Measurements from ENCODE around the gene EXOC7. TPM values are rescaled to one million over a fixed set of nuclear protein-coding genes. Genes with fewer than 3 reads are reported as not detected.

Gene EXOC7
- total and polyA plus RNA-seq, 2 of the 4 experiments (the other 2 are of a cell fraction), result 85.9 to 118 TPM

DNA sequence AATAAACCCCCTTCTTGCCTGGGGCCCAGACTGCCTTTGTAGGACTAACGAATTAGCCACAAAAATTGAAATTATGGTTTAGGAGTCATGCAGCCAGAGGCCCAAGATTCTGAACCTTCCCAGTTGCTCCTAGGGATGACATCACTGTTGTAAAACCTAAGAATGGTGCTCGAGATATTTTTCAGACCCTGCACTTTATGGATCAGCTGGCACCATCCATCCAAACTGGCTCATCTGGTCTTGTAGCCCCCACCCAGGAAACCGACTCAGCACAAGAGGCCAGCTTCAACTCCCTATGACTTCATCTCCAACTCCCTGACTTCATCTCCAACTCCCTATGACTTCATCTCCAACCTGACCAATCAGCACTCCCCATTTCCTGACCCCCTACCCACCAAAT is 65.5 kb downstream of the EXOC7 start:
- CTCF ChIA-PET, result no interaction called here
- 100% methylated on average over 3 of the region's 3 CpGs; no CpG with 5 or more reads in 1 of the 2 experiments for WGBS, 2 experiments (ENCODE audit: extremely low coverage in 2 of 2, insufficient read length in 1 of 2)
- Histone ChIP-seq H3K27ac (ENCODE audit: insufficient read depth, low read length) (no peak overlapping the region), H2AFZ (replicated peaks; ENCODE audit: low read length, poor library complexity) (no peak overlapping the region), H2BK20ac (ENCODE audit: low read depth, low read length) (no peak overlapping the region), H3K9ac (ENCODE audit: low read depth, low read length) (no peak overlapping the region), H2AK9ac (replicated peaks; ENCODE audit: low read depth, low read length, poor library complexity) (no peak overlapping the region), H3K14ac (replicated peaks; ENCODE audit: low read depth, low read length) (no peak overlapping the region), H4K8ac (ENCODE audit: low read depth in 2 of 2, low read length in 2 of 2) (no peak overlapping the region), H3K18ac (ENCODE audit: low read depth, low read length) (no peak overlapping the region), H2AK5ac (ENCODE audit: low read depth, low read length) (no peak overlapping the region), H3K4me1 (ENCODE audit: control insufficient read depth, insufficient read depth, low read length) (no peaks in the 10 kb centered on the region), H4K5ac (ENCODE audit: low read depth, low read length) (no peak overlapping the region), H3K27me3 (ENCODE audit: control insufficient read depth, insufficient read depth, low read length) (no peaks in the 10 kb centered on the region), H3K4me3 (ENCODE audit: insufficient read depth, low read depth, low read length) (no peak overlapping the region), H4K91ac (ENCODE audit: insufficient read depth, low read depth, low read length) (no peak overlapping the region), H2BK15ac (ENCODE audit: low read depth, low read length) (no peak overlapping the region), H3K9me1 (ENCODE audit: insufficient read depth, low read length) (peaks cover 5% of the 10 kb centered on the region; the same call in 1 of the 2 replicates), H2BK120ac (ENCODE audit: low read depth, low read length) (no peak overlapping the region), H3K9me3 (ENCODE audit: control insufficient read depth, insufficient read depth, low read length) (no peaks in the 10 kb centered on the region), H3K4ac (ENCODE audit: low read depth, low read length) (no peak overlapping the region), H3K23ac (ENCODE audit: low read depth, low read length) (no peak overlapping the region), H3K36me3 (ENCODE audit: control insufficient read depth, insufficient read depth, low read length) (peaks cover 43% of the 10 kb centered on the region), H3K79me1 (ENCODE audit: low read depth in 1 of 2, low read length in 2 of 2) (no peaks in the 10 kb centered on the region; a peak in 1 of 4 replicates), H3K4me2 (ENCODE audit: low read depth, low read length) (no peak overlapping the region), H2BK5ac (ENCODE audit: low read depth, low read length, poor library complexity, severe bottlenecking) (no peak overlapping the region), H4K20me1 (ENCODE audit: insufficient read depth, low read length) (0 out of 2 replicates have a peak, but pooled peaks cover 8% of the 10 kb centered on the region), H3K56ac (ENCODE audit: extremely low read depth, insufficient read depth, low read length) (no peak overlapping the region)
- in situ Hi-C loops (cut with MboI; ENCODE audit: low sequenced_read_pairs), result no loop called here
- ATAC-seq (ENCODE audit: low read depth), result no peak
- BruUV-seq (replicated peaks), result no TSS peak
- dilution Hi-C loops (cut with HindIII; ENCODE audit: low sequenced_read_pairs, unreplicated experiment), result no loop called here
- intact Hi-C loops (cut with micrococcal nuclease), result loop anchor here (5.0 kb wide), 1 partner anchor 34 kb away; the partner anchor contains the start of genes GALR2 and SRP68
- peak; percentile 16 for DNase-seq
- no peak for TF ChIP-seq MAFK (IDR thresholded peaks at IDR 0.05; ENCODE audit: low read depth, low read length)
- no peak for TF ChIP-seq NFE2L2 (IDR thresholded peaks at IDR 0.05; ENCODE audit: low read depth, low read length)
- no peak for TF ChIP-seq RFX5 (IDR thresholded peaks at IDR 0.05; ENCODE audit: low read depth, low read length)
- no peak for TF ChIP-seq RAD21 (IDR thresholded peaks at IDR 0.05; ENCODE audit: low read length)
- TF ChIP-seq BHLHE40 (IDR thresholded peaks at IDR 0.05; ENCODE audit: low read depth, low read length), result no peak
- TF ChIP-seq, protein P1, sequence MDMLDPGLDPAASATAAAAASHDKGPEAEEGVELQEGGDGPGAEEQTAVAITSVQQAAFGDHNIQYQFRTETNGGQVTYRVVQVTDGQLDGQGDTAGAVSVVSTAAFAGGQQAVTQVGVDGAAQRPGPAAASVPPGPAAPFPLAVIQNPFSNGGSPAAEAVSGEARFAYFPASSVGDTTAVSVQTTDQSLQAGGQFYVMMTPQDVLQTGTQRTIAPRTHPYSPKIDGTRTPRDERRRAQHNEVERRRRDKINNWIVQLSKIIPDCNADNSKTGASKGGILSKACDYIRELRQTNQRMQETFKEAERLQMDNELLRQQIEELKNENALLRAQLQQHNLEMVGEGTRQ (IDR thresholded peaks at IDR 0.05; ENCODE audit: low read depth, low read length), result no peak
- no peak for TF ChIP-seq CTCF (conservative IDR thresholded peaks at IDR 0.05; ENCODE audit: low read depth, low read length)
- no peak for TF ChIP-seq RCOR1 (IDR thresholded peaks at IDR 0.05; ENCODE audit: insufficient replicate concordance, low read length)
- no peak for TF ChIP-seq SMC3 (IDR thresholded peaks at IDR 0.05; ENCODE audit: low read depth, low read length)
- TF ChIP-seq MAZ (IDR thresholded peaks at IDR 0.05; ENCODE audit: borderline replicate concordance, low read depth, low read length), result no peak
- no peak for TF ChIP-seq CHD1 (IDR thresholded peaks at IDR 0.05; ENCODE audit: low read depth, low read length)
- no peak for TF ChIP-seq ELK1 (IDR thresholded peaks at IDR 0.05; ENCODE audit: borderline replicate concordance, low read depth, low read length)
- no peak for TF ChIP-seq POLR2A (IDR thresholded peaks at IDR 0.05; ENCODE audit: low read depth, low read length)
- no peak for TF ChIP-seq FOS (IDR thresholded peaks at IDR 0.05; ENCODE audit: low read depth, low read length)
- no peak for TF ChIP-seq MXI1 (IDR thresholded peaks at IDR 0.05; ENCODE audit: borderline replicate concordance, low read depth, low read length)
- no peak for TF ChIP-seq CEBPB (IDR thresholded peaks at IDR 0.05; ENCODE audit: low read depth, low read length)
- POLR2A ChIA-PET (ENCODE audit: unreplicated experiment), result no interaction called here

Data from IMR-90 (cell line).